Erythroblast (primary cell): Measurements from ENCODE around the gene ZBTB3.

Source experiments
- GATA1 ChIP-seq: IDR thresholded peaks from 2 replicates; pipeline ENCODE4 v1.6.1; 2011; ENCODE audit warnings: low read depth, mild to moderate bottlenecking, control low read depth, low read length, moderate library complexity
- POLR2A ChIP-seq: IDR thresholded peaks from 2 replicates; pipeline ENCODE4 v1.6.1; 2011; ENCODE audit warnings: mild to moderate bottlenecking, low read length

GRCh38 chr11:62796281-62796680 lies 42.3 kb upstream of the ZBTB3 start:
- TF ChIP-seq POLR2A (no peak), GATA1 (no peak)
